ENCODE measurements around the gene BTG1. TPM values are rescaled to one million over a fixed set of nuclear protein-coding genes. Genes with fewer than 3 reads are reported as not detected.
"Not testable (repeated sequence)": the region's sequence is repeated elsewhere in the genome, so short reads cannot be mapped to it uniquely, and the experiment has no call there.

The BTG1 gene
- total and polyA plus RNA-seq, 10 donors, result 122 to 358 (median 238) TPM

DNA sequence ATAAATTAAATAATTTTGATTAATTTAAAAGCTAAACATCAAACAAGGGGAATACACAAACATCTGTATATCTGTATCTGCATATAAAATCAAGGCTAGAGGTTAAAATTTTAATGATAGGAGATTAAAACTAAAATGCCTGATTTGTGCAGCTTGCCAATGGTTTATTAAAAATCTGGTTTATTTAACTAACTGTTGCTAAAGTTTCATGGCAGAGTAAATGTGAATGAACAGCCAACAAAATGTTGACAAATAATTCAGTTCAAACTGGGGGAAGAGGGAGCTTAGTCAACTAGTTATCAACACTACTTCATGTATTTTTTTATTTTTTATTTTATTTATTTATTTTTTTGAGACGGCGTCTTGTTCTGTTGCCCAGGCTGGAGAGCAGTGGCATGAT is 43.0 kb downstream of the BTG1 start:
- 97 to 100% (median 99%) methylated on average over 2 of the region's 2 CpGs for WGBS, 5 donors
- H3K27me3 ChIP-seq (replicated peaks in 1 of 7), result no peaks in the 10 kb centered on the region
- H3K4me3 ChIP-seq, result no peak overlapping the region
- no peak for DNase-seq
- TF ChIP-seq POLR2AphosphoS5 (IDR thresholded peaks at IDR 0.05) (no peak), POLR2A (IDR thresholded peaks at IDR 0.05) (no peak)
- TF ChIP-seq, protein P1, sequence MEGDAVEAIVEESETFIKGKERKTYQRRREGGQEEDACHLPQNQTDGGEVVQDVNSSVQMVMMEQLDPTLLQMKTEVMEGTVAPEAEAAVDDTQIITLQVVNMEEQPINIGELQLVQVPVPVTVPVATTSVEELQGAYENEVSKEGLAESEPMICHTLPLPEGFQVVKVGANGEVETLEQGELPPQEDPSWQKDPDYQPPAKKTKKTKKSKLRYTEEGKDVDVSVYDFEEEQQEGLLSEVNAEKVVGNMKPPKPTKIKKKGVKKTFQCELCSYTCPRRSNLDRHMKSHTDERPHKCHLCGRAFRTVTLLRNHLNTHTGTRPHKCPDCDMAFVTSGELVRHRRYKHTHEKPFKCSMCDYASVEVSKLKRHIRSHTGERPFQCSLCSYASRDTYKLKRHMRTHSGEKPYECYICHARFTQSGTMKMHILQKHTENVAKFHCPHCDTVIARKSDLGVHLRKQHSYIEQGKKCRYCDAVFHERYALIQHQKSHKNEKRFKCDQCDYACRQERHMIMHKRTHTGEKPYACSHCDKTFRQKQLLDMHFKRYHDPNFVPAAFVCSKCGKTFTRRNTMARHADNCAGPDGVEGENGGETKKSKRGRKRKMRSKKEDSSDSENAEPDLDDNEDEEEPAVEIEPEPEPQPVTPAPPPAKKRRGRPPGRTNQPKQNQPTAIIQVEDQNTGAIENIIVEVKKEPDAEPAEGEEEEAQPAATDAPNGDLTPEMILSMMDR (IDR thresholded peaks at IDR 0.05 in 8 of 11, conservative IDR thresholded peaks at IDR 0.05 in 3 of 11), result no peak
- H3K27ac ChIP-seq, result no peak overlapping the region
- no peaks in the 10 kb centered on the region for H3K36me3 ChIP-seq
- intact Hi-C loops (cut with DNase I; ENCODE audit: low total_unique reads), result no loop called here
- peaks cover 0 to 22% (median 10%) of the 10 kb centered on the region in 6 donors for H3K4me1 ChIP-seq
- H3K9me3 ChIP-seq, result peaks cover 0 to 11% (median 0%) of the 10 kb centered on the region in 8 donors

DNA sequence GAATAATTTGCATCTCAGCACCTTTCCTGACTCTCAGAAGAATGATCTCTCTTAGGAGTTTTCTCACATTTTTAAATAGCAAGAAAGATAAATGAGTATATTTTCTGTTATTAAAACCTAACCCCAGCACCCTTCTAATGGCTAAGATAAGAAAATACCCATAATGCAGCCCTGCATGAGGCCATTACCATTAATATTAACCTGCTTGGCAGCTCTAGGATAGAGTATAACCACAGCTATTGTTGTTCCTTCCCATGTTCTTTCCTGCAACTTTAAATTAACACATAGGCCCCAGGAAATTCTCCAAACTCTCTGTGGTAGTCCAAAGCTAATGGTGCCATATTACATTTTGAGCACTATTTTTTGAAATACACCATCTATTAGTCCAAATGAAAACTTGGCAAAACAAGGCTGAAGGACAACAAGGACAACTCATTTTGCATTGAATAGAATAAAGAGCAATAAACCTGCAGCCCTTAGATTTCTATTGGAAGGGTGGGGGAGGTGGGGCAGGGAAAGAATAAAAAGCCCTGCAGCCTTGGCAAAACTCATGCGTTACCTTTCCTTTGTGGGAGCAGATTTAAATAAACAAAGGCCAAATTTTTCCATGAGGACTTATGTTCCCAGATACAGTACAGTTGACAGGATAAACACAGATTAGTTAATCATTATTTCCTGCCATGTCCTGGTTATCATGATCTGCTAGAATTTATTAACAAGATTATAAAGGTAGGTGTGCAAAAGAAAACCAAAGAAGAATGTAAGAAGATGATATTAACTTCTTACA is 46.9 kb downstream of the BTG1 start:
- Histone ChIP-seq H3K4me3 (no peak overlapping the region), H3K4me1 (peaks cover 0 to 24% (median 12%) of the 10 kb centered on the region in 6 donors), H3K9me3 (peaks cover 0 to 11% (median 0%) of the 10 kb centered on the region in 8 donors), H3K27me3 (replicated peaks in 1 of 7) (no peaks in the 10 kb centered on the region), H3K36me3 (no peaks in the 10 kb centered on the region), H3K27ac (no peak overlapping the region)
- no peak for DNase-seq
- 64 to 94% (median 90%) methylated on average over 1 of the region's 1 CpG for WGBS, 5 donors
- TF ChIP-seq POLR2AphosphoS5 (IDR thresholded peaks at IDR 0.05) (no peak), POLR2A (IDR thresholded peaks at IDR 0.05) (no peak)
- TF ChIP-seq, protein P1 (IDR thresholded peaks at IDR 0.05 in 8 of 11, conservative IDR thresholded peaks at IDR 0.05 in 3 of 11), result no peak
- intact Hi-C loops (cut with DNase I; ENCODE audit: low total_unique reads), result no loop called here

DNA sequence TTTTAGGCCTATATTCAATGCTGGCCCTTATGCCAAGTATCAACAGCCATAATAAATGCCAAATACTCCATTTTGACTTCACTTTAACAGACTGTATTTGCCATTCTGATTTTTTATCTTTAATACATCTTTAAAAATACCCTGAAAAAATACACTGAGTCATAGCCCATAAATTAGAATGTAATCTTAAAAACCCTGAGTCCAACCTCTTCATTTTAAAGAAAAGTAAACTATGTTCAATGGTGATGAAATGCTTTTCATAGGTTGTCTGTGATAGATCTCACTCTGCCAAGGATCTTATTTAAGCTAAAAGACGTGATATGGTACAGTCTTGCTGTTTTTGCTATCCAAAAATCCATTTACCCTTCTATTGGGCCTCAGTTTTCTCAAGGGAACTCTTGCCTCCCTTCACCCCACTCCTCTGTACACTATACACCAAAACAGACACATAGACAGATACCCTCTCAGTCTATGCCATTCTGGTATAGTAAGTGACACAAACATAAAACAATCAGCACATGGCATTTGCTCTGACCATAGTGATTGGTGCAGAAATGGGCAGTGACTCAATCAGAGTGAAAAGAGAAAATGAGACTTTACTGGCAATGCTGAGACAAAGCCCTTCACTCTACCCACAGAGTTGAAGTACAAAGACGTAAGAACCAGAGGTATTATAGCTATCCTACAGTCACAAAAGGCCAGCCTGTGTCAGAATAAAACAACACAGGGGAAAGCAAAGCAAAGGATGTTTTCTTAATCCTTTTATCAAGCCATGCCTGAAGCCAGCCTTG is 49.1 kb downstream of the BTG1 start:
- Histone ChIP-seq H3K27ac (no peak overlapping the region), H3K9me3 (peaks cover 0 to 11% (median 0%) of the 10 kb centered on the region in 8 donors), H3K27me3 (replicated peaks in 1 of 7) (no peaks in the 10 kb centered on the region), H3K4me1 (peaks cover 0 to 28% (median 12%) of the 10 kb centered on the region in 6 donors), H3K4me3 (no peak overlapping the region), H3K36me3 (no peaks in the 10 kb centered on the region)
- TF ChIP-seq POLR2AphosphoS5 (IDR thresholded peaks at IDR 0.05) (no peak), POLR2A (IDR thresholded peaks at IDR 0.05) (no peak)
- TF ChIP-seq, protein P1 (IDR thresholded peaks at IDR 0.05 in 8 of 11, conservative IDR thresholded peaks at IDR 0.05 in 3 of 11), result no peak
- DNase-seq, result no peak
- WGBS, 5 donors, result 87 to 92% (median 90%) methylated on average over 2 of the region's 2 CpGs
- intact Hi-C loops (cut with DNase I; ENCODE audit: low total_unique reads), result no loop called here

DNA sequence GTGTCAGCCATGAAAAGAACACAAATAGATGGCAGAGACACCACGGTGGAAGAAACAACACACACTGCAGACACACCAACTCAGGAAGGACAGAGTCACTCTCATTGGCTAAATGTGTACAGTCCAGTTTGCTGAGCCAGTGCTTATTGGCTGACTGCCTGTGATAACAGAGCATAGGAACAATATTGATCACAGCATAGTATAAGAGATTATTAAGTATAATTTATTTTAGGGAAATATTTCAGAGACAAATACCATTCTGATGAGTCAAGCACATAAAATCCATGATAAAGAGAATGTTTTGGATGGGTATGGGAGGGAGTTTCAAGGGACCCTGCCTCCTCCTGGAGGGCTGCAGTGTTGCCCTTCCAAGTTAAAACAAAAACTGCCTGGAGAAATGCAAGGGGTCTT is 50.9 kb downstream of the BTG1 start:
- intact Hi-C loops (cut with DNase I; ENCODE audit: low total_unique reads), result no loop called here

DNA sequence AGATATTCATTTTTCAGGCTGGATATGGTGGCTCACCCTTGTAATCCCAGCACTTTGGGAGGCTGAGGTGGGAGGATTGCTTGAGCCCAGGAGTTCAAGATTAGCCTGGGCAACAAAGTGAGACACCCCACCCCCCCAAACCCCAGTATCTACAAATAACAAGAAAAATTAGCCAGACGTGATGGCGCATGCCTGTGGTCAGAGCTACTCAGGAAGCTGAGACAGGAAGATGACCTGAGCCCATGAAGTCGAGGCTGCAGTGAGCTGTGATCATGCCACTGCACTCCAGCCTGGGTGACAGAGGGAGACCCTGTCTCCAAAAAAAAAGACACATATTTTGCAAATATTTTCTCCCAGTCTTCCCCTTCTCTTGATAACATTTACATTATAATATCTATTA is 51.3 kb downstream of the BTG1 start:
- H3K27me3 ChIP-seq (replicated peaks in 1 of 7); H3K36me3 ChIP-seq; intact Hi-C loops (cut with DNase I; ENCODE audit: low total_unique reads); H3K9me3 ChIP-seq; DNase-seq; H3K4me3 ChIP-seq: not testable (repeated sequence)
- peaks cover 0 to 40% (median 16%) of the 10 kb centered on the region in 6 donors for H3K4me1 ChIP-seq
- 15 to 34% (median 25%) methylated on average over 3 of the region's 3 CpGs for WGBS, 5 donors
- peak overlapping the region in 1 of 8 donors; percentile 42 for H3K27ac ChIP-seq

More for the DNA sequence above, 50.9 kb downstream of the BTG1 start:
- TF ChIP-seq, protein P1 (IDR thresholded peaks at IDR 0.05 in 8 of 11, conservative IDR thresholded peaks at IDR 0.05 in 3 of 11), result no peak
- TF ChIP-seq POLR2AphosphoS5 (IDR thresholded peaks at IDR 0.05), result no peak
- Histone ChIP-seq H3K27ac (peak overlapping the region in 1 of 8 donors; percentile 42), H3K27me3 (replicated peaks in 1 of 7) (no peaks in the 10 kb centered on the region), H3K4me1 (peaks cover 0 to 36% (median 13%) of the 10 kb centered on the region in 6 donors), H3K4me3 (no peak overlapping the region), H3K9me3 (peaks cover 0 to 2% (median 0%) of the 10 kb centered on the region in 8 donors), H3K36me3 (no peaks in the 10 kb centered on the region)
- DNase-seq, result no peak
- 54 to 73% (median 67%) methylated on average over 1 of the region's 1 CpG for WGBS, 5 donors
